Heart left ventricle (tissue), 13 donors: ENCODE data around the gene HSPB9.

ENCODE experiments used
- CTCF ChIP-seq, 12 donors: fragments of 200-600 bp; sonication (generic) in 4 of 12; IDR thresholded peaks; one replicate each; pipeline versions ENCODE4 v1.5.0 to v1.8.0; 2018 to 2022; ENCODE audit warnings: antibody characterized with exemption in 12 of 12, mild to moderate bottlenecking in 5 of 12
- POLR2A ChIP-seq, 2 donors: fragments of 450-650 bp; IDR thresholded peaks; one replicate each; pipeline ENCODE4 v1.6.1; 2017; ENCODE audit warnings: antibody characterized with exemption in 2 of 2, mild to moderate bottlenecking in 2 of 2, moderate library complexity in 2 of 2
- donor health status: ischemic (EF 13 %, LVEDD 7.1; RV severe dilation, severe dysfunction).
- donor health status: DM: no; HTN: yes; CAD: no.
- donor health status: DM: no; HTN: no; CAD: no.
- donor health status: ischemic (EF 25% LVEDD 6.9; RV normal size, moderate dysfunction).
- donor health status: ischemic (EF 25% LVEDD 5.7; RV mildly dilated, moderate dysfunction).
- donor health status: ischemic (EF 35%, LVEDD 5.7; RV mildly dilated, moderate dysfunction).
- donor health status: nonischemic (EF 11% LVEDD 7.7; RV severe dilation, severe dysfunction).
- donor health status: DM: yes; HTN: yes; CAD: no.
- donor health status: PGD.
- donor health status: ischemic (EF 29% LVEDD 5.4; RV normal size, mild dysfunction).
- donor health status: nonischemic (EF 23%, LVEDD 6.1; RV moderate dilation, normal function).

DNA sequence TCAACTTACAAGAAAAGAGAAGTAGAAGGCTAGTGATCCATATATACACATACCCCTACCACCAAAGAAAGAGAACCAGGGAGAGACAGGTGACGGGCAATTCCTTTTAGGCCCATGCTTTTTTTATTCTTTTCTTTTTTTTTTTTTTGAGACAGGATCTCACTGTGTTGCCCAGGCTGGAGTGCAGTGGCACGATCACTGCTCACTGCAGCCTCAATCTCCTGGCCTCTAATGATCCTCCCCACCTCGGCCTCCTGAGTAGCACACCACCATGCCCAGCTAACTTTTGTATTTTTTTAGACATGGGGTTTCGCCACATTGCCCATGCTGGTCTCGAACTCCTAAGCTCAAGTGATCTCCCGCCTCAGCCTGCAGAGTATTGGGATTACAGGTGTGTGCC lies 4.8 kb downstream of the HSPB9 start:
- TF ChIP-seq CTCF (IDR thresholded peaks at IDR 0.05) (no peak), POLR2A (IDR thresholded peaks at IDR 0.05) (no peak)
